ENCODE measurements around the gene NECTIN2. TPM values are rescaled to one million over a fixed set of nuclear protein-coding genes. Genes with fewer than 3 reads are reported as not detected.
A peak's percentile ranks its signal among the peaks of the same experiment; 100 is the strongest.

Gene NECTIN2
- total and polyA plus RNA-seq, 2 donors from 2014 or later: 110 to 111 TPM

- TF ChIP-seq CTCF (IDR thresholded peaks at IDR 0.05; ENCODE audit: borderline replicate concordance, extremely low read depth, insufficient read depth): no peak
- peak within 1 kb of the TSS in 2 of 3 donors; percentile 78 to 86 for H3K4me3 ChIP-seq (ENCODE audit: low read length in 3 of 3)
Observed at GRCh38 chr19:44905437-44906160, 59.5 kb downstream of the NECTIN2 start, which contains the start of gene APOE. Gene APOE (plus strand): TSS chr19:44905796. CDS start chr19:44906625, 829 bp downstream.

GRCh38 chr19:44907613-44908012 lies 61.5 kb downstream of the NECTIN2 start:
- H3K36me3 ChIP-seq (ENCODE audit: control insufficient read depth in 2 of 3, insufficient read depth in 3 of 3, low read length in 3 of 3): peaks cover 0 to 5% (median 0%) of the 10 kb centered on the region in 3 donors
- DNase-seq (no peak), FAIRE-seq (no peak)
- H3K4me3 ChIP-seq (ENCODE audit: low read length in 3 of 3): peak overlapping the region in 2 of 3 donors; percentile 28 to 86
- TF ChIP-seq CTCF (IDR thresholded peaks at IDR 0.05; ENCODE audit: borderline replicate concordance, extremely low read depth, insufficient read depth): no peak
- no peaks in the 10 kb centered on the region for H3K9me3 ChIP-seq (ENCODE audit: control insufficient read depth in 2 of 3, insufficient read depth in 1 of 3, low read length in 3 of 3)
- H3K27me3 ChIP-seq (ENCODE audit: control insufficient read depth, insufficient read depth, low read length): no peaks in the 10 kb centered on the region
- intact Hi-C loops (cut with DNase I): loop anchor here (5.0 kb wide), 1 partner anchor 45 kb away; no protein-coding TSS in a partner anchor
- H3K4me1 ChIP-seq (ENCODE audit: control insufficient read depth in 2 of 3, insufficient read depth in 2 of 3, low read depth in 1 of 3, low read length in 3 of 3): peaks cover 0 to 3% (median 0%) of the 10 kb centered on the region in 3 donors
- no peak overlapping the region for H3K9ac ChIP-seq (ENCODE audit: low read length in 3 of 3)
- no peak overlapping the region for H3K27ac ChIP-seq (ENCODE audit: low read depth in 2 of 2, low read length in 2 of 2)

More at GRCh38 chr19:44905437-44906160, 59.5 kb downstream of the NECTIN2 start, which contains the start of gene APOE:
- Histone ChIP-seq H3K27me3 (ENCODE audit: control insufficient read depth, insufficient read depth, low read length) (no peaks in the 10 kb centered on the region), H3K27ac (ENCODE audit: low read depth in 2 of 2, low read length in 2 of 2) (peak within 1 kb of the TSS; percentile 17 to 67), H3K9ac (ENCODE audit: low read length in 3 of 3) (peak within 1 kb of the TSS in 2 of 3 donors; percentile 10 to 82), H3K4me1 (ENCODE audit: control insufficient read depth in 2 of 3, insufficient read depth in 2 of 3, low read depth in 1 of 3, low read length in 3 of 3) (peaks cover 0 to 4% (median 0%) of the 10 kb centered on the region in 3 donors), H3K36me3 (ENCODE audit: control insufficient read depth in 2 of 3, insufficient read depth in 3 of 3, low read length in 3 of 3) (peaks cover 0 to 10% (median 0%) of the 10 kb centered on the region in 3 donors), H3K9me3 (ENCODE audit: control insufficient read depth in 2 of 3, insufficient read depth in 1 of 3, low read length in 3 of 3) (no peaks in the 10 kb centered on the region)
- DNase-seq (peak in 4 of 5 donors; percentile 61 to 76 (median 66)), FAIRE-seq (no peak)
- intact Hi-C loops (cut with DNase I): loop anchor here (5.0 kb wide), 1 partner anchor 47 kb away; no protein-coding TSS in a partner anchor

- no peak for TF ChIP-seq CTCF (IDR thresholded peaks at IDR 0.05; ENCODE audit: borderline replicate concordance, extremely low read depth, insufficient read depth)
- peak overlapping the region in 1 of 3 donors; percentile 86 for H3K4me3 ChIP-seq (ENCODE audit: low read length in 3 of 3)
Observed at GRCh38 chr19:44908074-44908835, 62.2 kb downstream of the NECTIN2 start.

More at GRCh38 chr19:44908074-44908835, 62.2 kb downstream of the NECTIN2 start:
- DNase-seq: no peak
- Histone ChIP-seq H3K9ac (ENCODE audit: low read length in 3 of 3) (no peak overlapping the region), H3K36me3 (ENCODE audit: control insufficient read depth in 2 of 3, insufficient read depth in 3 of 3, low read length in 3 of 3) (peaks cover 0 to 5% (median 0%) of the 10 kb centered on the region in 3 donors), H3K9me3 (ENCODE audit: control insufficient read depth in 2 of 3, insufficient read depth in 1 of 3, low read length in 3 of 3) (no peaks in the 10 kb centered on the region), H3K27ac (ENCODE audit: low read depth in 2 of 2, low read length in 2 of 2) (no peak overlapping the region), H3K4me1 (ENCODE audit: control insufficient read depth in 2 of 3, insufficient read depth in 2 of 3, low read depth in 1 of 3, low read length in 3 of 3) (no peaks in the 10 kb centered on the region), H3K27me3 (ENCODE audit: control insufficient read depth, insufficient read depth, low read length) (no peaks in the 10 kb centered on the region)
- intact Hi-C loops (cut with DNase I): loop anchor here (5.0 kb wide), 1 partner anchor 44 kb away; no protein-coding TSS in a partner anchor
- FAIRE-seq: no peak

Measured in kidney (tissue), 14 donors.